ENCODE measurements around the gene DOCK6.

The DOCK6 gene

DNA sequence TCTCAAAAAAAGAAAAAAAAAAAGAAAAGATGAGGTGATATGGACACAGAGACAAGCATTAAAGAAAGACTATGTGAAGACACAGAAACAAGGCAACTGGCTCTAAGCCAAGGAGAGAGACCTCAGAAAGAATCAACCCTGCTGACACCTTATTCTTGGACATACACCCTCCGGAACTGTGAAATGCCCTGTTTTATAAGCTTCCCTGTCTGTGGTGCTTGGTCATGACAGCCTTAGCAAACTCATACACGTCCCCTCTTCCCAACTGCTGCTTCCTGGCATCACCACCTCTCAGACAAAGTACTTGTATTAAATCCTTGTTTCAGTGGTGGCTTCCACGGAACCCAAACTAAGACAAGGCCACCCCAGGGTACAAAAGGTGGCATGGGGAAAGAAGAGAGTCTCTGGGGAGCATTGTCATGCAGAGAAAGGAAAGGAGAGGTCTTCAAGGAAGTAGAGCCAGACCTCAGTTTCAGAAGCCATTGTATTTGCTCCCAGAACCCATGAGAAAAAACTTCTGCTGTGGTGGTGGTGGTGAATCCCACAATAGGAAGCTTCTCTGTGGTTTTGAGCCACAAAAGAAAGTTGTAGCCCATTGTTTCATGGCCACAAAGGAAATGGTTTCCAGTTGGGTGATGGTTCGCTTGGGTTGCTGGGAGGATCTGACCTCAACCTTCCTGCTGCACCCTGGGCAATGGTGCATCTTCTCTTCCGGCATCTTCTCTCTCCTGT is 17.3 kb upstream of the DOCK6 start:
- in situ Hi-C loops (cut with MboI; ENCODE audit: low sequenced_read_pairs), result no loop called here

- in situ Hi-C loops (cut with MboI; ENCODE audit: low sequenced_read_pairs), result no loop called here
Observed at GRCh38 chr19:11278670-11279069, 16.3 kb upstream of the DOCK6 start.

DNA sequence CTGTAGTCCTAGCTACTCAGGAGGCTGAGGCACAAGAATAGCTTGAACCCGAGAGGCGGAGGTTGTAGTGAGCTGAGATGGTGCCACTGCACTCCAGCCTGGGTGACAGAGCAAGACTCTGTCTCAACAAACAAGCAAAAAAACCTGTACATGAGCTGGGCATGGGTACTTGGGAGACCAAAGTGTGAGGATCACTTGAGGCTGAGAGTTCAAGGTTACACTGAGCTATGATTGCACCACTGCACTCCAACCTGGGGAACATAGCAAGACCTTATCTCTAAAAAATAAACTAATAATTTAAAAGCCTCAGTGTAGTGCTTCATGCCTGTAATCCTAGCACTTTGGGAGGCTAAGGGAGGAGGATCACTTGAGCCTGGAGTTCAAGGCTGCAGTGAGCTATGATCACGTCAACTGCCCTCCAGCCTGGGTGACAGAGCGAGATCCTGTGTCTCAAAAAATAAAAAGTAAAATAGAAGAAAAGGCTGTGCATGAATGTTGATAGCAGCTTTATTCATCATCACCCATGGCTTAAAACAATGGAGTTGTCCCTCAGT is 12.3 kb upstream of the DOCK6 start:
- in situ Hi-C loops (cut with MboI; ENCODE audit: low sequenced_read_pairs), result no loop called here

- in situ Hi-C loops (cut with MboI; ENCODE audit: low sequenced_read_pairs), result no loop called here
Observed at GRCh38 chr19:11273989-11274388, 11.7 kb upstream of the DOCK6 start.

DNA sequence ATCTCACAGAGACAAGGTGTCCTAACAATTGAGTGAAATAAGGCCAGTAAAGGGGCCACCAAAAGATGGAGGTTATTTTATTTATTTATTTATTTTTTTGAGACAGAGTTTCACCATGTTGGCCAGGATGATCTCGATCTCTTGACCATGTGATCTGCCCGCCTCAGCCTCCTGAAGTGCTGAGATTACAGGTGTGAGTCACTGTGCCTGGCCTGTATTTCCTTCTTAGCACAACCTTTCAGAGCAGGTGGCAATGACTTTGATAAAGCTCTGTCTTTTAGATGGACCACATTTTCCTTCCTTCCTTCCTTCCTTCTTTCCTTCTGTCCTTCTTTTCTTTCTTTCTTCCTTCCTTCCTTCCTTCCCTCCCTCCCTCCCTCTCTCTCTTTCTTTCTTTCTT is 11.0 kb upstream of the DOCK6 start:
- in situ Hi-C loops (cut with MboI; ENCODE audit: low sequenced_read_pairs), result no loop called here

DNA sequence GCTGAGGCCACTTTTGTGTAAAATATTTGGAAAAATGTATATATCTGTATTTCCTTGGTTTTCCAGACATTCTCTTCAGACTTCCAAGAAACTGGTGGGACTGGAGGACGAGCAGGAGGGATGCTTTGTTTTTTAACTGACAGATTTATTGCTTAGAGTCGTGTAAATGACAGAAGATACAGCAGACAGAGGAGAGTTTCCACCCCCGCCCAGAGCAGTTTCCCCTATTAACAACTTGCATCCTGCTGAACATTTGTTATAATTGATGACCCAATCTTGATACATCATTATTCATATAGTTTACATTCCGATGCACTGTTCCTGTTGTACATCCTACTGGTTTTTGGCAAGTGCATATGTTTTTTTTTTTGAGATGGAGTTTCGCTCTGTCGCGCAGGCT is 7.1 kb upstream of the DOCK6 start:
- in situ Hi-C loops (cut with MboI; ENCODE audit: low sequenced_read_pairs), result no loop called here

DNA sequence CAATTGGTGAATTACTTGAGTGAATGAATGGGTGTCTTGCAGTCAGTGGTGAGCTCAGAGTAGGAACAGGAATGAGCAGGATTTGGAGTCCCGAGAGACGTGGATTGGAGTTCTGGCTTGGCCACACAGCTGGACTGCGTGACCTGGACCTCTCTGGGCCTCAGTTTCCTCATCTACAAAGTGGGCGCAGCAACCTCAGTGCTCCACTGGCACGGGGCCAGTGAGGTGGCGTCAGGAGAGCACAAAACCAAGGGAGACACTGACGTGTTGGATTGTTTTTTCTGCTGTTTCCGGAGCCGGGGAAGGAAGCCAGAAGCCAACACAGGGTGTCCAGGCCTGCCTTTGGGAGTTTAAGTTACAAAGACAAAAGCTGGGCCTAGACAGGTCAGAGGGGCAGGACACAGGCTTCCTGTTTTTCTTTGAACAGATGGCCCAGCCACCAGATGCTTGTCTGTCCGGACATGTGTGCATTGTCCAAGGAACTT is 6.5 kb upstream of the DOCK6 start:
- in situ Hi-C loops (cut with MboI; ENCODE audit: low sequenced_read_pairs), result no loop called here

DNA sequence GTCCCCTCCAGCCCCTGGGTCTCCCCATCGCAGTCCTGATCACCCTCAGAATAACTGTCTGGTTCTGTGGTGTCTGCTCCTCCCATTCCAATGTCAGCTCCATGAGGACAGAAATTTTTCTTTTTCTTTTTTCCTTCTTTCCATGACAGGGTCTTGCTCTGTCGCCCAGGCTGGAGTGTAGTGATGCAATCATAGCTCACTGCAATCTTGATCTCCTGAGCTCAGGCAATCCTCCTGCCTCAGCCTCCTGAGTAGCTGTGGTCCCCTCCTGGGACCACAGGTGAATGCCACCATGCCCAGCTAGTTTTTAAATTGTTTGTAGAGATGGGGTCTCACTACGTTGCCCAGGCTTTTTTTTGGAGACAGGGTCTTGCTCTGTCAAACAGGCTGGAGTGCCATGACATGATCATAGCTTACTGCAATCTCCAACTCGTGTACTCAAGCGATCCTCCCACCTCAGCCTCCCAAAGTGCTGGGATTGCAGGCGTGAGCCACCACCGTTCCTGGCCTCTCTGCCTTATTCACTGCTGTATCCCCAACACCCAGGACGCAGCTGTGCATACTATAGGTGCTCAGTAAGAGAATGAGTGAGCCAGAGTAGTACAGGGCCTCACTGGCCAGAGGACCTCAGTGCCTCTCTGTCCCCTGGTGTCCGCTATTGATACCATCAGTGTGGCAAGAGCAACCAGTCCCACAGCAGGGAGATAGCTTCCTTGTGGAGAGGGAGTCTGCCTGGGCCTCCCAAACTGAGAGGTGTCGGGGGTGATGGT is 5.2 kb upstream of the DOCK6 start:
- in situ Hi-C loops (cut with MboI; ENCODE audit: low sequenced_read_pairs), result no loop called here

DNA sequence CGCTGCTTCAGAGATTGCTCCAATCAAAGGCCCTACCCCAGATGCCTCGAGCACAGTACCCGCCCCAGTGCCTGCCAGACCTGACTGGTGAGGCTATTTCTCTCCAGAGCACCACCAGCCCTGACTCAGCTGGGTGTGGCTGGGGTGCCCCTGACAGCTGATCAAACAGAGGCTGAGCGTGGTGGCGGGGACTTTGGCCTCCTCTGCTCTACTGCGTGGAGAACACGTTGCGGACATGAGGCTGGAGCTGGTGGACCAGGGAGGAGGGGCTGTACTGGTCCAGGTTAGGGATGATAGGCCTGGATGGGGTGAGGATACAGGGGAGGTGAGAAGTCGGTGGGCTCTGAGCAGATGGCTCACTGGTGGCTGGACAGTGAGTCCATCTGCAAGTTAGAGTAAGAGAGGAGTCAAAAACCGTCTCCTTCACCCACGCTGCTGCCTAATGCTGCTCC is 3.5 kb upstream of the DOCK6 start:
- in situ Hi-C loops (cut with MboI; ENCODE audit: low sequenced_read_pairs), result no loop called here

GRCh38 chr19:11265177-11265784 is 3.0 kb upstream of the DOCK6 start:
- in situ Hi-C loops (cut with MboI; ENCODE audit: low sequenced_read_pairs), result no loop called here

GRCh38 chr19:11264452-11265176 is 2.3 kb upstream of the DOCK6 start:
- in situ Hi-C loops (cut with MboI; ENCODE audit: low sequenced_read_pairs), result no loop called here

DNA sequence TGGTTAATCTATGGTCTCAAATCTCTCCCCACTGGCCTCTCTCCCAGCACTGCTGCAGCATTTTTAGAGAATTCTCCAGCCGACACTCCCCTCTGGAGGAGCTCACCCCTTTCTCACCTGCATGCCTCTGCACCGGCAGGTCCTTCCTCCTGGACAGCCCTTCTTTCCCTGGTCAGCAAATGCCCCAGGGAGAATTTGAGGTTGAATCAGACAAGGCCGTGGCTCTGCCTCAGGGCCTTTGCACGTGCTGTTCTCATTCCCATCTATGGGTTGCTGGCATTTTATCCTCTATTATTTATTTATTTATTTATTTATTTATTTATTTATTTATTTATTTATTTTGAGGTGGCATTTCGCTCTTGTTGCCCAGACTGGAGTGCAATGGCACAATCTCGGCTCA is 1.4 kb upstream of the DOCK6 start:
- in situ Hi-C loops (cut with MboI; ENCODE audit: low sequenced_read_pairs), result no loop called here

GRCh38 chr19:11261431-11261970 is 823 bp downstream of the DOCK6 start:
- in situ Hi-C loops (cut with MboI; ENCODE audit: low sequenced_read_pairs), result no loop called here

GRCh38 chr19:11260996-11261395 is 1.3 kb downstream of the DOCK6 start:
- in situ Hi-C loops (cut with MboI; ENCODE audit: low sequenced_read_pairs), result no loop called here

DNA sequence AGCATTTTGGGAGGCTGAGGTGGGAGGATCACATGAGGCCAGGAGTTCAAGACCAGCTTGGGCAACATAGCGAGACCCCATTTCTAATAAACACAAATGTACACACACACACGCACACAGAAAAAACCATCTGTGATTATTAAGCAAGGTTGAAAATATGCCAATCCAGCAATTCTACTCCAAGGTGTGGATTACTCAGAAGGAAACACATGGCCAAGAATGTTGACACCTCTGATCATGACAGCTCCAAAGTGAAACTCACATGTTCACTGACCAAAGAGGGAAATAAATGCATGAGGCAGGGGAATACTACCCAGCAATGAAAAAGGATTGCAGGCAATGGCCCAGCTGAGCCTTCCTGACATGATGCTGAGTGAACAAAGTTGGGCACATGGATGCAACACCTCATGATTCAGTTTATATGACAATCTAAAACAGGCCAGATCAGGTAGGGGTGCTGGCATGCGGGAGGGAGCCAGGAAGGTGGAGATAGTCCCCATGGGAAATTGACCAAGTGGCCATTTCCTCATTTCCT is 4.4 kb downstream of the DOCK6 start:
- in situ Hi-C loops (cut with MboI; ENCODE audit: low sequenced_read_pairs), result no loop called here

GRCh38 chr19:11256189-11256588 is 6.1 kb downstream of the DOCK6 start:
- in situ Hi-C loops (cut with MboI; ENCODE audit: low sequenced_read_pairs), result no loop called here

GRCh38 chr19:11254666-11255065 is 7.7 kb downstream of the DOCK6 start:
- in situ Hi-C loops (cut with MboI; ENCODE audit: low sequenced_read_pairs), result no loop called here

- in situ Hi-C loops (cut with MboI; ENCODE audit: low sequenced_read_pairs), result no loop called here
Observed at GRCh38 chr19:11252665-11253355, 9.5 kb downstream of the DOCK6 start.

GRCh38 chr19:11251650-11252314 is 10.5 kb downstream of the DOCK6 start:
- in situ Hi-C loops (cut with MboI; ENCODE audit: low sequenced_read_pairs), result no loop called here

Measured in HL-60/S4 treated with phorbol 12-myristate 13-acetate at 8.2 ng/mL for 4 days and 3 days (cell line).